IMR-90 (cell line): Measurements from ENCODE around the gene ZNF771. TPM values are rescaled to one million over a fixed set of nuclear protein-coding genes. Genes with fewer than 3 reads are reported as not detected.

Experiments used
- ATAC-seq: fragments of 200-7000 bp; cut with Tn5 transposase; 2 replicates; pipeline ENCODE4 v1.9.1; 2020; ENCODE audit warnings: low read depth, mild to moderate bottlenecking, moderate library complexity
- BruUV-seq: library from RNA; stranded (reverse); fragments of 400-500 nt; replicated peaks from 2 replicates; lab custom pipeline; 2021; lab: Mats Ljungman, UMichigan
- CTCF ChIA-PET: fragments of 300-600 bp; formaldehyde crosslinking; extraction: SDS; loops from one replicate; lab custom pipeline; 2021; ENCODE audit warnings: antibody characterized with exemption; lab: Yijun Ruan, JAX
- POLR2A ChIA-PET: fragments of 300-600 bp; sonication (Branson Sonifier 250); formaldehyde crosslinking; loops from one replicate; lab custom pipeline; 2022; ENCODE audit warnings: antibody characterized with exemption; ENCODE audit not compliant: unreplicated experiment; lab: Charles Lee
- DNase-seq: peaks from one replicate; pipeline ENCODE4 v3.0.0; 2013
- H2AFZ ChIP-seq: replicated peaks from 2 replicates; pipeline ENCODE3; 2013; ENCODE audit warnings: low read length, mild to moderate bottlenecking; ENCODE audit not compliant: poor library complexity
- H2AK5ac ChIP-seq: 2 replicates; pipeline ENCODE4 v1.6.1; 2013; ENCODE audit warnings: low read depth, low read length, inconsistent platforms
- H2AK9ac ChIP-seq: replicated peaks from 2 replicates; pipeline ENCODE3; 2013; ENCODE audit warnings: mild to moderate bottlenecking, low read depth, low read length, moderate library complexity; ENCODE audit not compliant: poor library complexity
- H2BK120ac ChIP-seq: 2 replicates; pipeline ENCODE4 v1.6.1; 2013; ENCODE audit warnings: low read depth, low read length, inconsistent platforms
- H2BK15ac ChIP-seq: 3 replicates; pipeline ENCODE4 v1.6.1; 2013; ENCODE audit warnings: low read depth, low read length, inconsistent platforms
- H2BK20ac ChIP-seq: 2 replicates; pipeline ENCODE4 v1.6.1; 2013; ENCODE audit warnings: low read depth, mild to moderate bottlenecking, inconsistent platforms, low read length, moderate library complexity
- H2BK5ac ChIP-seq: 2 replicates; pipeline ENCODE4 v1.6.1; 2013; ENCODE audit warnings: mild to moderate bottlenecking, low read depth, low read length, inconsistent platforms; ENCODE audit not compliant: poor library complexity, severe bottlenecking
- H3K14ac ChIP-seq: replicated peaks from 2 replicates; pipeline ENCODE4 v1.6.1; 2013; ENCODE audit warnings: low read depth, low read length, inconsistent platforms
- H3K18ac ChIP-seq: 2 replicates; pipeline ENCODE4 v1.6.1; 2013; ENCODE audit warnings: low read depth, low read length, control low read depth
- H3K23ac ChIP-seq: 2 replicates; pipeline ENCODE4 v1.6.1; 2013; ENCODE audit warnings: low read depth, low read length, inconsistent platforms
- H3K27ac ChIP-seq: 2 replicates; pipeline ENCODE4 v1.5.1; 2013; ENCODE audit warnings: mild to moderate bottlenecking, control low read depth, low read length; ENCODE audit not compliant: insufficient read depth
- H3K27me3 ChIP-seq: 2 replicates; pipeline ENCODE4 v1.6.1; 2013; ENCODE audit warnings: low read length; ENCODE audit not compliant: control insufficient read depth, insufficient read depth
- H3K36me3 ChIP-seq: 2 replicates; pipeline ENCODE4 v1.6.1; 2013; ENCODE audit warnings: low read length, mixed read lengths; ENCODE audit not compliant: control insufficient read depth, insufficient read depth
- H3K4ac ChIP-seq: 2 replicates; pipeline ENCODE4 v1.6.1; 2013; ENCODE audit warnings: low read depth, low read length, inconsistent platforms
- H3K4me1 ChIP-seq: 2 replicates; pipeline ENCODE4 v1.6.1; 2013; ENCODE audit warnings: low read length, mixed read lengths; ENCODE audit not compliant: control insufficient read depth, insufficient read depth
- H3K4me2 ChIP-seq: 2 replicates; pipeline ENCODE4 v1.6.1; 2013; ENCODE audit warnings: low read depth, mild to moderate bottlenecking, control low read depth, low read length, moderate library complexity
- H3K4me3 ChIP-seq: 2 replicates; pipeline ENCODE4 v1.5.1; 2013; ENCODE audit warnings: low read depth, mild to moderate bottlenecking, control low read depth, low read length, moderate library complexity; ENCODE audit not compliant: insufficient read depth
- H3K56ac ChIP-seq: 2 replicates; pipeline ENCODE4 v1.6.1; 2013; ENCODE audit warnings: low read length, inconsistent platforms; ENCODE audit not compliant: insufficient read depth; ENCODE audit errors: extremely low read depth
- H3K79me1 ChIP-seq, 2 experiments: 2 replicates each; pipeline ENCODE4 v1.6.1; 2013; ENCODE audit warnings: low read length in 2 of 2, inconsistent platforms in 1 of 2, low read depth in 1 of 2
- H3K9ac ChIP-seq: 2 replicates; pipeline ENCODE4 v1.6.1; 2013; ENCODE audit warnings: low read depth, low read length, control low read depth
- H3K9me1 ChIP-seq: 2 replicates; pipeline ENCODE4 v1.6.1; 2013; ENCODE audit warnings: low read length, inconsistent platforms; ENCODE audit not compliant: insufficient read depth
- H3K9me3 ChIP-seq: 2 replicates; pipeline ENCODE4 v1.6.1; 2013; ENCODE audit warnings: low read length; ENCODE audit not compliant: control insufficient read depth, insufficient read depth
- H4K20me1 ChIP-seq: 2 replicates; pipeline ENCODE4 v1.6.1; 2013; ENCODE audit warnings: low read length, inconsistent platforms; ENCODE audit not compliant: insufficient read depth
- H4K5ac ChIP-seq: 2 replicates; pipeline ENCODE4 v1.6.1; 2013; ENCODE audit warnings: mild to moderate bottlenecking, low read depth, low read length, control low read depth
- H4K8ac ChIP-seq, 2 experiments: 2 replicates each; pipeline ENCODE4 v1.6.1; 2013; ENCODE audit warnings: low read depth in 2 of 2, low read length in 2 of 2, control low read depth in 1 of 2, inconsistent platforms in 1 of 2
- H4K91ac ChIP-seq: 2 replicates; pipeline ENCODE4 v1.6.1; 2013; ENCODE audit warnings: low read depth, low read length, inconsistent platforms; ENCODE audit not compliant: insufficient read depth
- MAFK ChIP-seq: IDR thresholded peaks from 2 replicates; pipeline ENCODE4 v1.6.1; 2012; ENCODE audit warnings: low read depth, low read length, improper control_type of control experiment
- MXI1 ChIP-seq: IDR thresholded peaks from 2 replicates; pipeline ENCODE4 v1.6.1; 2012; ENCODE audit warnings: low read depth, mild to moderate bottlenecking, low read length, moderate library complexity, borderline replicate concordance
- POLR2A ChIP-seq: IDR thresholded peaks from 2 replicates; pipeline ENCODE4 v1.6.1; 2012; ENCODE audit warnings: mild to moderate bottlenecking, low read depth, low read length
- RAD21 ChIP-seq: IDR thresholded peaks from 2 replicates; pipeline ENCODE4 v1.6.1; 2012; ENCODE audit warnings: low read length, improper control_type of control experiment
- WGBS, 2 experiments: methylation state at CpG; one replicate each; pipeline versions ENCODE4 v1.1.5 to v1.1.7; 2013; ENCODE audit warnings: missing lambda C conversion rate in 2 of 2; ENCODE audit not compliant: insufficient read length in 1 of 2; ENCODE audit errors: extremely low coverage in 2 of 2; 5-methylcytosine and 5-hydroxymethylcytosine counted together
- dilution Hi-C: fragments of 300-500 bp; cut with HindIII; formaldehyde crosslinking; loops from one replicate; pipeline ENCODE4 v1.14.3; 2018; ENCODE audit warnings: low sequenced_read_pairs; ENCODE audit not compliant: unreplicated experiment
- in situ Hi-C: fragments of 300-500 bp; cut with MboI; formaldehyde crosslinking; loops from 3 replicates; pipeline ENCODE4 v1.14.3; 2019; ENCODE audit warnings: low sequenced_read_pairs, inconsistent platforms, mixed read lengths
- intact Hi-C: fragments of 100-400 bp; cut with micrococcal nuclease; formaldehyde crosslinking; loops from 2 replicates; pipeline ENCODE4 v1.10.0; 2022
- polyA plus RNA-seq, 3 experiments: library from polyadenylated mRNA; depleted of rRNA; stranded (reverse); fragments of >200 nt; gene quantifications; 2 replicates each; pipeline ENCODE4 v1.2.3, GENCODE V29; 2012; ENCODE audit warnings: low replicate concordance in 1 of 3
- total RNA-seq: library from RNA; depleted of rRNA; stranded (reverse); fragments of >200 nt; gene quantifications from 2 replicates; pipeline ENCODE4 v1.2.3, GENCODE V29; 2012
- TF ChIP-seq, protein P1 (sequence below): conservative IDR thresholded peaks from 2 replicates; pipeline ENCODE4 v1.5.1; 2012; ENCODE audit warnings: mild to moderate bottlenecking, low read depth, low read length, improper control_type of control experiment

ZNF771 gene
- total and polyA plus RNA-seq, 2 of the 4 experiments (the other 2 are of a cell fraction) = 5.2 to 10.9 TPM

DNA sequence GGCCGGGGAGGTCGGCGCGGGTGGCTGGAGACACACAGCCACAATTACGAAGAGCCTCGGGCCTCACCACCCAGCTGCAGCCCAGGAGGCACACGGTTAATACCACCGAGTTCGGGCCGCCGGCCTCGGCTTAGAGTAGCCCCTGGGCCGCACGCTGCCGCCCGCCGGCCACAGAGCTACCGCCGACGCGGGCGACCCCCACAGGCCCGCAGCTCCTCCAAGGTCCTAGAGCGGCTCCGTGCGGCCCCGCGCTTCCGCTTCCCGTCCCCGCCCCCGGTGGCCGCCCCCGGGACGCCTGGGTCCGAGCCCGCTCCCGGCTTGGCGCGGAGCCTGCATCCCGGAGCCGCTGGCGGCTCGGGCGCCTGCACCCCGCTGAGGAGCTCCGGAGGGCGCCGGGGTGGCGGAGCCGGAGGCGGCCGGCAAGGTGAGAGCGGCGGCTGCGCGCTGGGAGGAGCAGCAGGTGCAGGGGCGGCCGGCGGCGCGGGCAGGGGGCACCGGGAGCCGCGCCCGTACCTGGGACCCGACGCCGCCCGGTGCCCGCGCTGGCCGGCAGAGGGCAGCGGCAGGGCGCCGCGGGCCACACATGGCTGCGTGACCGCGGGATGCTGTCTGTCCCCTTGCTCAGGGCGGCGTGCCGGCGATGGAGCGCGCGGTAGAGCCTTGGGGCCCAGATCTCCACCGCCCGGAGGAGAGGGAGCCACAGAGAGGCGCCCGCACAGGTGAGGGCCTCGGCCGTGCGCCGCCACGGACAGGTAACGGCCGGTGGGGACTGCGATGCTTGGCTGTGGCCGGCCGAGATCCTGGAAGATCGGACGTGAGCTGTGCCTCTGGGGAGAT is 12.0 kb upstream of the ZNF771 start, which contains the start of gene ZNF48:
Gene ZNF48, plus strand, starts transcription at position 266 of the 837 bp plus-strand sequence. Its CDS starts 375 bp downstream, at position 641.
- Histone ChIP-seq H4K91ac (peak within 1 kb of the TSS; percentile 79), H4K8ac (peak within 1 kb of the TSS; percentile 77 to 92), H2BK120ac (peak within 1 kb of the TSS; percentile 9; the same call in 1 of the 2 replicates), H2BK20ac (no peak within 1 kb of the TSS), H3K4me2 (peak within 1 kb of the TSS; percentile 96), H2BK15ac (peak within 1 kb of the TSS; percentile 2; the same call in 1 of the 3 replicates), H3K9me3 (no peaks in the 10 kb centered on the region), H3K4me3 (peak within 1 kb of the TSS; percentile 95), H3K36me3 (peaks cover 12% of the 10 kb centered on the region; the same call in 1 of the 2 replicates), H3K27ac (peak within 1 kb of the TSS; percentile 82), H3K9me1 (no peaks in the 10 kb centered on the region), H3K79me1 (peaks cover 0 to 52% of the 10 kb centered on the region in 2 experiments), H3K14ac (peak within 1 kb of the TSS; percentile 90), H3K27me3 (no peaks in the 10 kb centered on the region), H2AFZ (peak within 1 kb of the TSS; percentile 98), H3K9ac (peak within 1 kb of the TSS; percentile 93), H3K4me1 (peaks cover 10% of the 10 kb centered on the region), H2AK5ac (peak within 1 kb of the TSS; percentile 83), H3K18ac (peak within 1 kb of the TSS; percentile 55), H2BK5ac (peak within 1 kb of the TSS; percentile 81), H4K20me1 (no peaks in the 10 kb centered on the region), H2AK9ac (peak within 1 kb of the TSS; percentile 94), H3K23ac (peak within 1 kb of the TSS; percentile 97), H3K56ac (peak within 1 kb of the TSS; percentile 94), H3K4ac (peak within 1 kb of the TSS; percentile 87), H4K5ac (peak within 1 kb of the TSS; percentile 86)
- no TSS peak for BruUV-seq
- DNase-seq = peak; percentile 90
- peak; percentile 93 for ATAC-seq
- in situ Hi-C loops = no loop called here
- dilution Hi-C loops = no loop called here
- POLR2A ChIA-PET = interaction anchor here (0.5 to 1.3 kb wide), 5 partner anchors 12 to 321 kb away, joined by 3 to 7 read pairs (median 3); partner anchors contain the start of gene ZNF771
- no peak for TF ChIP-seq POLR2A
- peak; percentile 51; the same call in 1 of the 2 replicates for TF ChIP-seq MXI1
- no peak for TF ChIP-seq MAFK
- TF ChIP-seq RAD21 = peak; percentile 16
- TF ChIP-seq, protein P1, sequence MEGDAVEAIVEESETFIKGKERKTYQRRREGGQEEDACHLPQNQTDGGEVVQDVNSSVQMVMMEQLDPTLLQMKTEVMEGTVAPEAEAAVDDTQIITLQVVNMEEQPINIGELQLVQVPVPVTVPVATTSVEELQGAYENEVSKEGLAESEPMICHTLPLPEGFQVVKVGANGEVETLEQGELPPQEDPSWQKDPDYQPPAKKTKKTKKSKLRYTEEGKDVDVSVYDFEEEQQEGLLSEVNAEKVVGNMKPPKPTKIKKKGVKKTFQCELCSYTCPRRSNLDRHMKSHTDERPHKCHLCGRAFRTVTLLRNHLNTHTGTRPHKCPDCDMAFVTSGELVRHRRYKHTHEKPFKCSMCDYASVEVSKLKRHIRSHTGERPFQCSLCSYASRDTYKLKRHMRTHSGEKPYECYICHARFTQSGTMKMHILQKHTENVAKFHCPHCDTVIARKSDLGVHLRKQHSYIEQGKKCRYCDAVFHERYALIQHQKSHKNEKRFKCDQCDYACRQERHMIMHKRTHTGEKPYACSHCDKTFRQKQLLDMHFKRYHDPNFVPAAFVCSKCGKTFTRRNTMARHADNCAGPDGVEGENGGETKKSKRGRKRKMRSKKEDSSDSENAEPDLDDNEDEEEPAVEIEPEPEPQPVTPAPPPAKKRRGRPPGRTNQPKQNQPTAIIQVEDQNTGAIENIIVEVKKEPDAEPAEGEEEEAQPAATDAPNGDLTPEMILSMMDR = peak; percentile 38
- 1% methylated on average over 33 of the region's 103 CpGs; no CpG with 5 or more reads in 1 of the 2 experiments for WGBS, 2 experiments
- CTCF ChIA-PET = interaction anchor here (1.0 to 1.5 kb wide), 3 partner anchors 14 to 27 kb away, joined by 3 to 6 read pairs (median 3); no protein-coding TSS in a partner anchor
- intact Hi-C loops = loop anchor here (2.0 kb wide), 2 partner anchors 13 to 17 kb away; no protein-coding TSS in a partner anchor
